OCI-LY1 (cell line): ENCODE data around the gene FILIP1L.

Source experiments
- CTCF ChIP-seq: fragments of 200-600 bp; sonication (generic), shearing (Covaris generic); IDR thresholded peaks from 2 replicates; pipeline ENCODE4 v1.5.1; 2017; ENCODE audit warnings: mild to moderate bottlenecking, antibody characterized with exemption, low read length, moderate library complexity, mixed read lengths
- EZH2 ChIP-seq: fragments of 200-600 bp; sonication (generic), shearing (Covaris generic); IDR thresholded peaks from 2 replicates; pipeline ENCODE4 v1.8.0; 2017; ENCODE audit warnings: borderline replicate concordance, mixed run types, mild to moderate bottlenecking, antibody characterized with exemption, low read length, moderate library complexity, mixed read lengths

GRCh38 chr3:100155590-100155989 lies 41.3 kb upstream of the FILIP1L start:
- TF ChIP-seq CTCF (no peak), EZH2 (no peak)
